ENCODE data around the gene RNF213.
A peak's percentile ranks its signal among the peaks of the same experiment; 100 is the strongest.

RNF213 gene

DNA sequence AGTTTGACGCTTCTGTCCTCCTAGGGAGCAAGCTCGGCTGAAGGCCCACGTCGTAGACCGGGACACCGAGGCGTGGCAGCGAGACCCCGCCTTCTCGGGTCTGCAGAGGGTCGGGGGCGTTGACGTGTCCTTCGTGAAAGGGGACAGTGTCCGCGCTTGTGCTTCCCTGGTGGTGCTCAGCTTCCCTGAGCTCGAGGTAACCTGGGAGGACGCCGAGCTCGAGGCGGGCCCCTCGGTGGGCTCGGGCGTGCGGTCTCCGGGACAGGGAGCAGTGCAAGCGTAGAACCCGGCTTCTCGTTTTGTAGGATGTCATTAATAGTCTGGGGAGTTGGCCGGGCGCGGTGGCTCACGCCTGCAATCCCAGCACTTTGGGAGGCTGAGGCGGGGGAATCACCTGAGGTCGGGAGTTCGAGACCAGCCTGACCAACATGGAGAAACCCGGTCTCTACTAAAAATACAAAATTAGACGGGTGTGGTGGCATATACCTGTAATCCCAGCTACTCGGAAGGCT, 155.0 kb downstream of the RNF213 start:
- peak overlapping the region; percentile 90 for H3K4me3 ChIP-seq (ENCODE audit: low read depth, low read length)

GRCh38 chr17:80416260-80416939, 155.7 kb downstream of the RNF213 start:
- no peak for DNase-seq (ENCODE audit: low read depth, low spot score)
- in situ Hi-C loops (cut with HindIII; ENCODE audit: low sequenced_read_pairs): no loop called here
- TF ChIP-seq CTCF (IDR thresholded peaks at IDR 0.05; ENCODE audit: low read depth, low read length): no peak
- peak overlapping the region; percentile 90 for H3K4me3 ChIP-seq (ENCODE audit: low read depth, low read length)

More for the DNA sequence above, 155.0 kb downstream of the RNF213 start:
- in situ Hi-C loops (cut with HindIII; ENCODE audit: low sequenced_read_pairs): no loop called here
- TF ChIP-seq CTCF (IDR thresholded peaks at IDR 0.05; ENCODE audit: low read depth, low read length): no peak
- DNase-seq (ENCODE audit: low read depth, low spot score): no peak

DNA sequence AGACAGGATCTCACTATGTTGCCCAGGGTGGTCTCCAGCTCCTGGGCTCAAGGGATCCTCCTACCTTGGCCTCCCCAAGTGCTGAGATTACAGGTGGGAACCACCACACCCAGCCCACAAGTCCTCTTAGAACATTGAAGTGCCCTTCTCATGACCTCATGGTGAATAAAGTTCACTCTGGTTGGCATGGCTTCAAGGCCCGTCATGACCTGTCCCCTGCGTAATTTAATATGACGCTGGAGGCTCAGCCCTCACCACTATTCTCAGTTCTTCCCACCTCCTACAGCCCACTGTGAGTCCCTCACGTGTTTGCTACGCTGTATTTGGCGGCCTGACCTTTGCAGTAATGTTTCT, 156.3 kb downstream of the RNF213 start:
- TF ChIP-seq CTCF (IDR thresholded peaks at IDR 0.05; ENCODE audit: low read depth, low read length): no peak
- in situ Hi-C loops (cut with HindIII; ENCODE audit: low sequenced_read_pairs): no loop called here

GRCh38 chr17:80418589-80418988, 157.9 kb downstream of the RNF213 start:
- in situ Hi-C loops (cut with HindIII; ENCODE audit: low sequenced_read_pairs): no loop called here
- TF ChIP-seq CTCF (IDR thresholded peaks at IDR 0.05; ENCODE audit: low read depth, low read length): no peak
- no peak for DNase-seq (ENCODE audit: low read depth, low spot score)
- H3K4me3 ChIP-seq (ENCODE audit: low read depth, low read length): no peak overlapping the region

More for the DNA sequence above, 156.3 kb downstream of the RNF213 start:
- no peak overlapping the region for H3K4me3 ChIP-seq (ENCODE audit: low read depth, low read length)
- no peak for DNase-seq (ENCODE audit: low read depth, low spot score)

- no peak for TF ChIP-seq CTCF (IDR thresholded peaks at IDR 0.05; ENCODE audit: low read depth, low read length)
- H3K4me3 ChIP-seq (ENCODE audit: low read depth, low read length): no peak overlapping the region
- in situ Hi-C loops (cut with HindIII; ENCODE audit: low sequenced_read_pairs): no loop called here
- DNase-seq (ENCODE audit: low read depth, low spot score): no peak
These were observed 158.6 kb downstream of the RNF213 start for GRCh38 chr17:80419255-80419654.

- DNase-seq (ENCODE audit: low read depth, low spot score): no peak
- in situ Hi-C loops (cut with HindIII; ENCODE audit: low sequenced_read_pairs): no loop called here
- H3K4me3 ChIP-seq (ENCODE audit: low read depth, low read length): no peak overlapping the region
- TF ChIP-seq CTCF (IDR thresholded peaks at IDR 0.05; ENCODE audit: low read depth, low read length): no peak
These were observed 160.9 kb downstream of the RNF213 start for GRCh38 chr17:80421381-80422090.

Measured in astrocyte of the spinal cord (primary cell).